Measurements from ENCODE around the gene ADIPOR2. TPM values are rescaled to one million over a fixed set of nuclear protein-coding genes. Genes with fewer than 3 reads are reported as not detected.
A peak's percentile ranks its signal among the peaks of the same experiment; 100 is the strongest.

Gene ADIPOR2
- total RNA-seq, 1 experiment from 2014 or later: 26.5 TPM

DNA sequence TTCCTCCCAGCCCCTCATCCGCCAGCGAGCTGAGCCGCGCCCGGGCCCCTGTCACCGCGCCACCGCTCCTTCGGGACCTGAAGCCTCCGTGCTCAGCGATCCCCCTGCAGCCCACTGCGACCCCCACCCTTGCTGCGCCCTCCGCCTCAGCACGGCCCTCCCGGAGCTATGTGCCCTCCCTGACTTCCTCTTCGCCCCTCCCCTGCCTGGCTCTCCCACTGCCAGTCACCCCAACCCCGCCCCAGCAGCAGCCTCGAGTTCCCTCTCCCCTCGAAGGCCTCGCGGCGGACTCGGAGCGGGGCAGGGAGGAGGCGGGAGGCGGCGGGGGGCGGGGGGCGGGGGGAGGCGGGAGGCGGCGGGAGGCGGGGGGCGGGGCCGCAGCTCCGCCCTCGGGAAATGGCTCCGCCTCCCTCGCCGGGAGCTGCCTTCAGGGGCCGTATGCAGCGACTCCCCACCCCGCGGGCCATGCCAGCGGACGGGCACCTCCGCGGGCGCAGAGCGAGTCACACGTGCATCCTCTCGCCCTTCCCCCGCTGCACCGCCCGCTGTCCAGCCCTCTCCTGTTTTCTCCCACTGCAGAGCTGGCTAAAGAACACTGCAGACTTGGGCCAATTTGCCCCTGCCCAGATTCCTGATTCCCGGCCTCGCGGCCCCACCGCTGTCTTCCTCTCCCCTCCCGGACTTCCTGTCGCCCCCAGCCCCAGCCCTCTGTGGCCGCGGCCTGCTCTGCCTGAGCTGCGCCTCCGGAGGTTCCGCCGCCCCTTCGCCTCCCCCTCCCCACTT is 29.1 kb upstream of the ADIPOR2 start:
- H2AFZ ChIP-seq (ENCODE audit: low read length): peak overlapping the region; percentile 76
- H3K79me2 ChIP-seq (ENCODE audit: low read length): no peaks in the 10 kb centered on the region
- peak overlapping the region; percentile 58 for H3K9ac ChIP-seq (ENCODE audit: low read length)
- H3K9me2 ChIP-seq (replicated peaks; ENCODE audit: low read length): no peaks in the 10 kb centered on the region
- TF ChIP-seq, protein P1, sequence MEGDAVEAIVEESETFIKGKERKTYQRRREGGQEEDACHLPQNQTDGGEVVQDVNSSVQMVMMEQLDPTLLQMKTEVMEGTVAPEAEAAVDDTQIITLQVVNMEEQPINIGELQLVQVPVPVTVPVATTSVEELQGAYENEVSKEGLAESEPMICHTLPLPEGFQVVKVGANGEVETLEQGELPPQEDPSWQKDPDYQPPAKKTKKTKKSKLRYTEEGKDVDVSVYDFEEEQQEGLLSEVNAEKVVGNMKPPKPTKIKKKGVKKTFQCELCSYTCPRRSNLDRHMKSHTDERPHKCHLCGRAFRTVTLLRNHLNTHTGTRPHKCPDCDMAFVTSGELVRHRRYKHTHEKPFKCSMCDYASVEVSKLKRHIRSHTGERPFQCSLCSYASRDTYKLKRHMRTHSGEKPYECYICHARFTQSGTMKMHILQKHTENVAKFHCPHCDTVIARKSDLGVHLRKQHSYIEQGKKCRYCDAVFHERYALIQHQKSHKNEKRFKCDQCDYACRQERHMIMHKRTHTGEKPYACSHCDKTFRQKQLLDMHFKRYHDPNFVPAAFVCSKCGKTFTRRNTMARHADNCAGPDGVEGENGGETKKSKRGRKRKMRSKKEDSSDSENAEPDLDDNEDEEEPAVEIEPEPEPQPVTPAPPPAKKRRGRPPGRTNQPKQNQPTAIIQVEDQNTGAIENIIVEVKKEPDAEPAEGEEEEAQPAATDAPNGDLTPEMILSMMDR (conservative IDR thresholded peaks at IDR 0.05; ENCODE audit: low read depth, low read length): no peak
- TF ChIP-seq EZH2 (IDR thresholded peaks at IDR 0.05; ENCODE audit: low read length, unreplicated experiment) (no peak), EZH2phosphoT487 (IDR thresholded peaks at IDR 0.05; ENCODE audit: borderline replicate concordance, low read length) (no peak)
- H3K4me3 ChIP-seq (ENCODE audit: low read length): peak overlapping the region; percentile 65
- peak; percentile 80 for DNase-seq
- ATAC-seq: peak; percentile 90
- H3K4me2 ChIP-seq (ENCODE audit: low read length): peak overlapping the region; percentile 86
- H3K9me3 ChIP-seq (ENCODE audit: low read length): no peaks in the 10 kb centered on the region
- no TSS peak for BruUV-seq (replicated peaks)
- no peak overlapping the region for H3K27ac ChIP-seq (ENCODE audit: low read length)
- ChIA-PET CTCF (interaction anchor here (0.6 to 0.7 kb wide), 2 partner anchors 9 to 10 kb away, joined by 3 to 4 read pairs; no protein-coding TSS in a partner anchor), POLR2A (ENCODE audit: unreplicated experiment) (interaction anchor here (0.6 to 0.7 kb wide), 2 partner anchors 46 to 88 kb away, joined by 3 to 14 read pairs; no protein-coding TSS in a partner anchor)
- no peaks in the 10 kb centered on the region for H3K27me3 ChIP-seq (ENCODE audit: low read length)
- H3F3A ChIP-seq (ENCODE audit: low read length, unreplicated experiment): no peaks in the 10 kb centered on the region
- H4K20me1 ChIP-seq (ENCODE audit: low read length): no peaks in the 10 kb centered on the region
- no peaks in the 10 kb centered on the region for H3K36me3 ChIP-seq (ENCODE audit: low read depth, low read length)
- intact Hi-C loops (cut with micrococcal nuclease): no loop called here
- H3K4me1 ChIP-seq (ENCODE audit: insufficient read depth, low read length): no peaks in the 10 kb centered on the region

DNA sequence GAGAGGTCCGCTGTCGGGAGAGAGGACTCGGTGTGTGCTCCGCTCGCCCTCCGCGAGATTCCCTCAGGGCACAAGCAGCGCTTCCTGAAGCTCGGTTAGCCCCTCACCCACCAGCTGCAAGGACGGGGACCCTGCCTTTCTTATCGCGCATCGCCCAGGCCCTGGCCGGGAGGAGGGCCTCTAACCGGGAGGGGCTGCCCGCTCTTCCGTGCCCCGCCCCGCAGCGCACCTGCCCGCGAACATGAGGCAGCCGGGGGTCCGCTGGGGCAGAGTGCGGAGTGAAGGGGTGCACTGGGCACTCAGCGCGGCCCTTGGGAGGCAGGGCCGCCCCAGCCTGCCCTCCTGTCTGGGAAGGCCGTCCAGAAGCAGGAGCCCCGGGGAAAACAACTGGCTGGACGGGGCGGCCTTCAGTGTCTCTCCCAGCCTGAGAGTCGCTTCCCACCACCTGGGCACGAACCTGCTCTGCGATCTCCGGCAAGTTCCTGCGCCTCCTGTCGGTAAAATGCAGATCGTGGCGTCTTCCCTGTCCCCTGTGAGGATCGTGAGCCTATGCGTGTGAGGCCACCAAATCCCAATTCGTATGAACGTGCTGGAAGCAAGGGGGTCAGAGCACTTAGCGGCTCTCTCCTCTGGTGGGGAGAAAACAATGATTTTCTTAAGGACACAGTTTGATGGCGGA is 28.0 kb upstream of the ADIPOR2 start:
- POLR2A ChIA-PET (ENCODE audit: unreplicated experiment): no interaction called here
- no peaks in the 10 kb centered on the region for H3K4me1 ChIP-seq (ENCODE audit: insufficient read depth, low read length)
- CTCF ChIA-PET: no interaction called here
- H3K27me3 ChIP-seq (ENCODE audit: low read length): no peaks in the 10 kb centered on the region
- no peaks in the 10 kb centered on the region for H3K36me3 ChIP-seq (ENCODE audit: low read depth, low read length)
- no peaks in the 10 kb centered on the region for H3K79me2 ChIP-seq (ENCODE audit: low read length)
- no peak overlapping the region for H3K4me2 ChIP-seq (ENCODE audit: low read length)
- intact Hi-C loops (cut with micrococcal nuclease): no loop called here
- no peak overlapping the region for H3K27ac ChIP-seq (ENCODE audit: low read length)
- ATAC-seq (no peak), DNase-seq (no peak)
- TF ChIP-seq EZH2 (IDR thresholded peaks at IDR 0.05; ENCODE audit: low read length, unreplicated experiment) (no peak), EZH2phosphoT487 (IDR thresholded peaks at IDR 0.05; ENCODE audit: borderline replicate concordance, low read length) (no peak)
- TF ChIP-seq, protein P1 (conservative IDR thresholded peaks at IDR 0.05; ENCODE audit: low read depth, low read length): no peak
- H3F3A ChIP-seq (ENCODE audit: low read length, unreplicated experiment): no peaks in the 10 kb centered on the region
- H4K20me1 ChIP-seq (ENCODE audit: low read length): no peaks in the 10 kb centered on the region
- H3K9me2 ChIP-seq (replicated peaks; ENCODE audit: low read length): no peaks in the 10 kb centered on the region
- no TSS peak for BruUV-seq (replicated peaks)
- no peak overlapping the region for H3K9ac ChIP-seq (ENCODE audit: low read length)
- no peaks in the 10 kb centered on the region for H3K9me3 ChIP-seq (ENCODE audit: low read length)
- no peak overlapping the region for H2AFZ ChIP-seq (ENCODE audit: low read length)
- no peak overlapping the region for H3K4me3 ChIP-seq (ENCODE audit: low read length)

Measured in PC-3 (cell line).